ENCODE data around the gene GDPD5.

The GDPD5 gene

DNA sequence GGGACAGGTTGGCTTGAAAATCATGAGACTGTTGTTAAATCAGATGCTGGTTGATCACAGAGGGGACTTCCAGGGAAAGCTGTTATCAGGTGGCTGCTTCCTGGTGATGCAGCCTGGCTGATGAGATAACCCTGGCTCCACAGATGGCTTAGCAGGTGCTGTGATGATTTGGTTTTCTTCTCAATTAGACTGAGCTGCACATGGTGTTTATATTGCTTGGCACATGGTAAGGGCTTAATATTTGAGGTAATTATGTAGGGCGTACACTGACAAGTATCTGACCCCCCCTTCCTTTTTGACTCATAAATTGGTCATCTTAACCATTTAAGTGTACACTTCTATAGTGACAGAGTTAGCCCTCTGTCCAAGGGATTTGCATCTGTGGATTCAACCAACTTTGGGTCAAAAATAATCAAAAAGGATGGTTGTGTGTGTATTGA lies 119.4 kb downstream of the GDPD5 start:
- peak; percentile 5; the same call in 2 of the 3 replicates for ATAC-seq
- no peak for TF ChIP-seq SNAI2 (CRISPR knock-in tag; IDR thresholded peaks at IDR 0.05)
- TF ChIP-seq TCF4 (CRISPR knock-in tag; IDR thresholded peaks at IDR 0.05; ENCODE audit: borderline replicate concordance) = peak; percentile 74; the same call in 1 of the 2 replicates

DNA sequence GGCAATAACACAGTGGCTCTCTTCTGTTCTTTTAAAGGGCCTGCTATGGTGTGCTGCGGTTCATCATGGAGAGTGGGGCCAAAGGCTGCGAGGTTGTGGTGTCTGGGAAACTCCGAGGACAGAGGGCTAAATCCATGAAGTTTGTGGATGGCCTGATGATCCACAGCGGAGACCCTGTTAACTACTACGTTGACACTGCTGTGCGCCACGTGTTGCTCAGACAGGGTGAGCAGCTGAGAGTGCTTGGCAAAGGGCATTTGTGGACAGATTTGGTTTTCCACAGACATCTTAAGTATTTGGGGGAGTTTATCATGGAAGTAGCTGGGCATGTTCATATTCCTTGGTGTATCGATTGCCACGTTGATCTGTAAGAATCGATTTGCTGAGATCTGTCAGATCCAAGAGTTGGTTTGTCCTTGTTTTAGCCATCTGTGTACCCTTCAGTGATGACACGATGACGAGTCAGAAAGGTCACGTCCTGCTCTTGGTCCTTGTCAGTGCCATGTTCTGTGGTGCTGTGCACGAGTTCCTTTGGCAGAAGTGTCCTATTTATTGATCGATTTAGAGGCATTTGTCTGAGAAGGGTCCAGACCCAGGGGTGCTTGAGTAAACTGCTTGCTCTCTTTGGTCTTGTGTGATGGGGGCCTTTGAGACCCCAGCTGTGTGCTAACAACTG lies 121.6 kb downstream of the GDPD5 start:
- TF ChIP-seq ESRRG (CRISPR knock-in tag; IDR thresholded peaks at IDR 0.05) (no peak), ISL1 (CRISPR knock-in tag; IDR thresholded peaks at IDR 0.05) (no peak), ARNTL (CRISPR knock-in tag; IDR thresholded peaks at IDR 0.05; ENCODE audit: borderline replicate concordance, low read depth) (no peak), ZNF70 (CRISPR knock-in tag; IDR thresholded peaks at IDR 0.05) (no peak), SNAI2 (CRISPR knock-in tag; IDR thresholded peaks at IDR 0.05) (no peak), RARB (CRISPR knock-in tag; IDR thresholded peaks at IDR 0.05) (no peak), OSR1 (CRISPR knock-in tag; IDR thresholded peaks at IDR 0.05) (no peak), CSDC2 (CRISPR knock-in tag; IDR thresholded peaks at IDR 0.05) (no peak), ZC3H10 (CRISPR knock-in tag; IDR thresholded peaks at IDR 0.05) (no peak), ZNF565 (CRISPR knock-in tag; conservative IDR thresholded peaks at IDR 0.05; ENCODE audit: low read depth) (no peak), GLIS3 (CRISPR knock-in tag; IDR thresholded peaks at IDR 0.05) (no peak), TOX (CRISPR knock-in tag; IDR thresholded peaks at IDR 0.05; ENCODE audit: borderline replicate concordance) (no peak)
- TF ChIP-seq, protein P1, sequence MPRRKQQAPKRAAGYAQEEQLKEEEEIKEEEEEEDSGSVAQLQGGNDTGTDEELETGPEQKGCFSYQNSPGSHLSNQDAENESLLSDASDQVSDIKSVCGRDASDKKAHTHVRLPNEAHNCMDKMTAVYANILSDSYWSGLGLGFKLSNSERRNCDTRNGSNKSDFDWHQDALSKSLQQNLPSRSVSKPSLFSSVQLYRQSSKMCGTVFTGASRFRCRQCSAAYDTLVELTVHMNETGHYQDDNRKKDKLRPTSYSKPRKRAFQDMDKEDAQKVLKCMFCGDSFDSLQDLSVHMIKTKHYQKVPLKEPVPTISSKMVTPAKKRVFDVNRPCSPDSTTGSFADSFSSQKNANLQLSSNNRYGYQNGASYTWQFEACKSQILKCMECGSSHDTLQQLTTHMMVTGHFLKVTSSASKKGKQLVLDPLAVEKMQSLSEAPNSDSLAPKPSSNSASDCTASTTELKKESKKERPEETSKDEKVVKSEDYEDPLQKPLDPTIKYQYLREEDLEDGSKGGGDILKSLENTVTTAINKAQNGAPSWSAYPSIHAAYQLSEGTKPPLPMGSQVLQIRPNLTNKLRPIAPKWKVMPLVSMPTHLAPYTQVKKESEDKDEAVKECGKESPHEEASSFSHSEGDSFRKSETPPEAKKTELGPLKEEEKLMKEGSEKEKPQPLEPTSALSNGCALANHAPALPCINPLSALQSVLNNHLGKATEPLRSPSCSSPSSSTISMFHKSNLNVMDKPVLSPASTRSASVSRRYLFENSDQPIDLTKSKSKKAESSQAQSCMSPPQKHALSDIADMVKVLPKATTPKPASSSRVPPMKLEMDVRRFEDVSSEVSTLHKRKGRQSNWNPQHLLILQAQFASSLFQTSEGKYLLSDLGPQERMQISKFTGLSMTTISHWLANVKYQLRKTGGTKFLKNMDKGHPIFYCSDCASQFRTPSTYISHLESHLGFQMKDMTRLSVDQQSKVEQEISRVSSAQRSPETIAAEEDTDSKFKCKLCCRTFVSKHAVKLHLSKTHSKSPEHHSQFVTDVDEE (CRISPR knock-in tag; IDR thresholded peaks at IDR 0.05) = no peak
- TF ChIP-seq, protein P2, sequence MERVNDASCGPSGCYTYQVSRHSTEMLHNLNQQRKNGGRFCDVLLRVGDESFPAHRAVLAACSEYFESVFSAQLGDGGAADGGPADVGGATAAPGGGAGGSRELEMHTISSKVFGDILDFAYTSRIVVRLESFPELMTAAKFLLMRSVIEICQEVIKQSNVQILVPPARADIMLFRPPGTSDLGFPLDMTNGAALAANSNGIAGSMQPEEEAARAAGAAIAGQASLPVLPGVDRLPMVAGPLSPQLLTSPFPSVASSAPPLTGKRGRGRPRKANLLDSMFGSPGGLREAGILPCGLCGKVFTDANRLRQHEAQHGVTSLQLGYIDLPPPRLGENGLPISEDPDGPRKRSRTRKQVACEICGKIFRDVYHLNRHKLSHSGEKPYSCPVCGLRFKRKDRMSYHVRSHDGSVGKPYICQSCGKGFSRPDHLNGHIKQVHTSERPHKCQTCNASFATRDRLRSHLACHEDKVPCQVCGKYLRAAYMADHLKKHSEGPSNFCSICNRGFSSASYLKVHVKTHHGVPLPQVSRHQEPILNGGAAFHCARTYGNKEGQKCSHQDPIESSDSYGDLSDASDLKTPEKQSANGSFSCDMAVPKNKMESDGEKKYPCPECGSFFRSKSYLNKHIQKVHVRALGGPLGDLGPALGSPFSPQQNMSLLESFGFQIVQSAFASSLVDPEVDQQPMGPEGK (CRISPR knock-in tag; IDR thresholded peaks at IDR 0.05; ENCODE audit: borderline replicate concordance) = no peak
- TF ChIP-seq, protein P3, sequence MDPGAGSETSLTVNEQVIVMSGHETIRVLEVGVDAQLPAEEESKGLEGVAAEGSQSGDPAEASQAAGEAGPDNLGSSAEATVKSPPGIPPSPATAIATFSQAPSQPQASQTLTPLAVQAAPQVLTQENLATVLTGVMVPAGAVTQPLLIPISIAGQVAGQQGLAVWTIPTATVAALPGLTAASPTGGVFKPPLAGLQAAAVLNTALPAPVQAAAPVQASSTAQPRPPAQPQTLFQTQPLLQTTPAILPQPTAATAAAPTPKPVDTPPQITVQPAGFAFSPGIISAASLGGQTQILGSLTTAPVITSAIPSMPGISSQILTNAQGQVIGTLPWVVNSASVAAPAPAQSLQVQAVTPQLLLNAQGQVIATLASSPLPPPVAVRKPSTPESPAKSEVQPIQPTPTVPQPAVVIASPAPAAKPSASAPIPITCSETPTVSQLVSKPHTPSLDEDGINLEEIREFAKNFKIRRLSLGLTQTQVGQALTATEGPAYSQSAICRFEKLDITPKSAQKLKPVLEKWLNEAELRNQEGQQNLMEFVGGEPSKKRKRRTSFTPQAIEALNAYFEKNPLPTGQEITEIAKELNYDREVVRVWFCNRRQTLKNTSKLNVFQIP (CRISPR knock-in tag; IDR thresholded peaks at IDR 0.05; ENCODE audit: borderline replicate concordance, low read depth) = no peak
- TF ChIP-seq, protein P4, sequence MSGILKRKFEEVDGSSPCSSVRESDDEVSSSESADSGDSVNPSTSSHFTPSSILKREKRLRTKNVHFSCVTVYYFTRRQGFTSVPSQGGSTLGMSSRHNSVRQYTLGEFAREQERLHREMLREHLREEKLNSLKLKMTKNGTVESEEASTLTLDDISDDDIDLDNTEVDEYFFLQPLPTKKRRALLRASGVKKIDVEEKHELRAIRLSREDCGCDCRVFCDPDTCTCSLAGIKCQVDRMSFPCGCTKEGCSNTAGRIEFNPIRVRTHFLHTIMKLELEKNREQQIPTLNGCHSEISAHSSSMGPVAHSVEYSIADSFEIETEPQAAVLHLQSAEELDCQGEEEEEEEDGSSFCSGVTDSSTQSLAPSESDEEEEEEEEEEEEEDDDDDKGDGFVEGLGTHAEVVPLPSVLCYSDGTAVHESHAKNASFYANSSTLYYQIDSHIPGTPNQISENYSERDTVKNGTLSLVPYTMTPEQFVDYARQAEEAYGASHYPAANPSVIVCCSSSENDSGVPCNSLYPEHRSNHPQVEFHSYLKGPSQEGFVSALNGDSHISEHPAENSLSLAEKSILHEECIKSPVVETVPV (CRISPR knock-in tag; IDR thresholded peaks at IDR 0.05) = no peak
- no peak for ATAC-seq

DNA sequence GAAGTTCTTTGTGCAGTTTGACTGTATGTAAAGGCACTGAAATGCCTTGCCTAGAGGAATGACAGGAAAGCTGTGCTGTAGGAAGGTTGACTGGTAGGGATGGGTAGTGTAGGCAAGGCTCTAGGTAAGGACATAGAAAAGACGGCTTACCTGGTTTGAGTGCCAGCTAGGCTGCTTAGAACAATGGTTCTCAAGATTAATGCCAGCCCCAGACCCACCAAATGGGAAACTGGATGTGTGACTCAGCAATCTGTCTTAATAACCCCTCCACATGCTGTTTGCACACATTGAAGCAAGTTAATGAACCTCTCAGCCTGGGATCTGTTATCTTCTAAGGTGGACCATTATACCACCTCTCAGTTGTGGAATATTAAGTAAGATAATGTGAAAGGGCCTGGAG lies 122.7 kb downstream of the GDPD5 start:
- TF ChIP-seq GLIS3 (CRISPR knock-in tag; IDR thresholded peaks at IDR 0.05) = no peak
- TF ChIP-seq ZNF70 (CRISPR knock-in tag; IDR thresholded peaks at IDR 0.05) = no peak
- no peak for TF ChIP-seq RARB (CRISPR knock-in tag; IDR thresholded peaks at IDR 0.05)
- TF ChIP-seq ISL1 (CRISPR knock-in tag; IDR thresholded peaks at IDR 0.05) = no peak
- TF ChIP-seq TCF4 (CRISPR knock-in tag; IDR thresholded peaks at IDR 0.05; ENCODE audit: borderline replicate concordance) = no peak
- no peak for TF ChIP-seq ZNF565 (CRISPR knock-in tag; conservative IDR thresholded peaks at IDR 0.05; ENCODE audit: low read depth)
- no peak for TF ChIP-seq ESRRG (CRISPR knock-in tag; IDR thresholded peaks at IDR 0.05)
- no peak for ATAC-seq

DNA sequence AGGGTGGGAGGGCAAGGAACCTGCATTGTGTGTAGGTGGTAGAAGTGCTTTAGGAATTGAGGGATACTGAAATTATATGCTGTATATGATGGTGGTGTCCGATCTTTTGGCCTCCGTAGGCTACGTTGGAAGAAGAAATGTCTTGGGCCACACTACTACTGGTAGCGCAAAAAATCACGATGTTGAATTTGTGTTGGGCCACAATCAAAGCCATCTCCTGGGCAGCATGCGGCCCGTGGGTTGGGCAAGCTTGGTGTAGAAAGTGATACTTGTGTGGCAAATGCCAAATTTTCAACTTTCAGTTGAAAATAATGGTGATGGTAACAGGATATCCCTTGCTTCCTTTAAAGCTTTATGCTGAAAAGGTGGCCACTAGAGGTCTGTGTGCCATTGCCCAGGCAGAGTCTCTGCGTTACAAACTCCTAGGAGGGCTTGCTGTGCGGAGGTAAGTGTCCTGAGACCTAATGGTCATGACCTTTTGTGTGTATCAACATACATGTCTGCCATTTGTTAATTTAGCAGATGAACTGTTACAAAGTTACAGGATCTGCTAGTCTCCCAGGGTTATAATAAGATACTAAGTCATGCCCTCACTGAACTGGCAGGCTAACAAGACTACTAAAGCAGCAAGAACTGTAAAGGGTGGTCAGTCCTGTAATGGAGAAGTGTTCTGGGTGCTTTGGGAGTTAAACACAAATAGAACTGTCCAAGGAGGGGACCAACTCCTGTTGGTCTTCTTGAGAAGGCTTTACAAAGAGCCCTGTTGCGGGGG lies 123.6 kb downstream of the GDPD5 start:
- TF ChIP-seq ZC3H10 (CRISPR knock-in tag; IDR thresholded peaks at IDR 0.05) (no peak), PPARA (CRISPR knock-in tag; IDR thresholded peaks at IDR 0.05; ENCODE audit: borderline replicate concordance) (no peak), CSDC2 (CRISPR knock-in tag; IDR thresholded peaks at IDR 0.05) (no peak), TOX (CRISPR knock-in tag; IDR thresholded peaks at IDR 0.05; ENCODE audit: borderline replicate concordance) (no peak)
- TF ChIP-seq, protein P1 (CRISPR knock-in tag; IDR thresholded peaks at IDR 0.05) = no peak
- ATAC-seq = no peak
